GM19035 (cell line): Measurements from ENCODE around the gene TMEM207.

Source experiments
- ATAC-seq: cut with Tn5 transposase; IDR thresholded peaks from one replicate; pipeline ENCODE4 v1.9.1; 2021; ENCODE audit not compliant: unreplicated experiment

Gene TMEM207

GRCh38 chr3:190387578-190388213 is 62.0 kb downstream of the TMEM207 start, which contains the start of gene CLDN16:
Gene CLDN16 (plus strand): TSS chr3:190388163. CDS start chr3:190388330, 167 bp downstream.
- no peak for ATAC-seq

DNA sequence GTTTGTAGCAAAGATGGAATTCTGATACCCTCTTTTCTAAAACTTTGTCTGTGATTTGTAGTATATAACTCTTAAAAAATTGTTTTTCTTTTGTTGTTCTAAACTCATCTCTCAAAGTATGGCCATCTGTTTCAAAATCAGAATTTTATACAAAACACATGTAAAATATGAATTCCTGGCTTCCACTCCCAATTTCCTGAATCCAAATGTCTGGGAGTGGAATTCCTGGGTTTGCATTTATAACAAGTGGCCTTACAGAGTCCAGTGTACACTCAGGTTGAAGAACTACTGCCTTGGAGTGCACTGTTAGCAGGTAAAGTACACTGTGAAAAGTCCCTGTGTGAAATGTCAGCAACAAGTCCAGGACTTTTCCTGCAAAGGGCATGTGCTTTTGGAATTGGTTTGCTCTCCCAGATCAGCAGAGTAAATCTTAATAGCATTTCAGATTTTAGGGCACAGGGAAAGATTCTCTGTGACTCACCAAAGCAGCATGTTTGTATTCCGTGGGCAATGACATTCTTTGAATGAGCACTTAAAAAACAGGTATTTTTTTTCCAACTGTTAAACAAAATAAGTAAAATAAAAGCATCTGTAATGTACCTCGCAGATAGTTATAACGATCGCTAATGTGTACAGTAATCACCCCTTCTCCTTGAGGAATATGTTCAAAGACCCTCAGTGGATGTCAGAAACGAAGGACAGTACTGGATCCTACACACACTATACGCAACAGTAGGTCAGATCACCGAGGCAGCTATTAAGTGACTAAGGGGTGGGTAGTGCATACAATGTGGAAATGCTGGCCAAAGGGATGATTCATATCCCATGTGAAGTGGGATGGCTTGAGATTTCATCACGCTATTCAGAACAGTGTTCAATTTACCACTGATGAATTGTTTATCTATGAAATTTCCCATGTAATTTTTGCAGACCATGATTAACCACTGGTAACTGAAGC is 63.7 kb downstream of the TMEM207 start:
- ATAC-seq, result no peak

GRCh38 chr3:190384309-190384756 is 65.4 kb downstream of the TMEM207 start:
- peak; percentile 83 for ATAC-seq

GRCh38 chr3:190382082-190382481 is 67.6 kb downstream of the TMEM207 start:
- ATAC-seq, result no peak

DNA sequence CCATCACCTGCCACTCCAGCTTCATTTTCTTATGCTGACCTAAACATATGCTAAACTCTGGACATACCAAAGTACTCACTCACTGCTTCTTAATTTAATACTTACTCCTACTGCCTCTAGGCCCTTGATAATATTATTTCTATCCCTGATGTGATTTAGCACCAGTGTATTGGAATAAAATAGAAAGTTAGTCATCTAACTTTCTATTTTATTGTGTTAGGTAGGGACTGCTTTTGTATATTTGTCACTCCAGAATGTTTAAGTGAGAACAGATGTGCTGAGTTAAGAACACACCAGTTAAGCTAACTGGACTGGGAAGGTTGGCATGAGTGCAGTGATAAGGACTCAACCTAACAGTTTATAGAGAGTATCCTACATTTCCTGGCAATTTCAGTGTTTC is 68.3 kb downstream of the TMEM207 start:
- ATAC-seq, result no peak

DNA sequence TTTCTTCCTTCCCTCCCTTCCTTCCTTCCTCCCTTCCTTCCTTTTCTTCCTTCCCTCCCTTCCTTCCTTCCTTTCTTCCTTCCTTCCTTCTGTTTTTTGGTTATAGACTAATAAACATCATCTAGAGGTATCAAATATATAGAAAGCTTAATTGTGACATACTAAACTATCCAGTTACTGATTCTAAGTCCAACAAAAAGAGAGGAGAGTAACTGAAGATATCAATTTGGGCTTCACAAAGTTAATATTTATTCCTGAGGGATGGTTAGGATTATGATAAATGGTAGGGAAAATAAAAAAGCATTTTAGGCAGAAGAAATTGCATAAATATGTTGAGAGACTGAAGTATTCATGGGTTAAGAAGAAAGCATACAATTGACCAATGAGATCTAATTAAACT is 69.5 kb downstream of the TMEM207 start:
- ATAC-seq, result no peak
